RWPE1 (cell line): Measurements from ENCODE around the gene FBRSL1.

Experiments
- CTCF ChIA-PET: fragments of 350-600 bp; sonication (Branson Sonifier 250); formaldehyde crosslinking; extraction: SDS; loops from one replicate; lab custom pipeline; 2021; lab: Yijun Ruan, JAX
- POLR2A ChIA-PET: fragments of 400-600 bp; formaldehyde crosslinking; extraction: SDS; loops from one replicate; lab custom pipeline; 2020; ENCODE audit warnings: antibody characterized with exemption; ENCODE audit not compliant: low non-redundant PET; lab: Yijun Ruan, JAX
- DNase-seq: peaks from one replicate; pipeline ENCODE4 v3.0.0; 2012; ENCODE audit warnings: low spot score
- H3K27ac ChIP-seq: fragments of 450-650 bp; 2 replicates; pipeline ENCODE4 v1.5.1; 2017
- TF ChIP-seq, protein P1 (sequence below): fragments of 450-650 bp; conservative IDR thresholded peaks from 2 replicates; pipeline ENCODE4 v1.5.1; 2017; ENCODE audit warnings: low read depth, mild to moderate bottlenecking

The FBRSL1 gene

DNA sequence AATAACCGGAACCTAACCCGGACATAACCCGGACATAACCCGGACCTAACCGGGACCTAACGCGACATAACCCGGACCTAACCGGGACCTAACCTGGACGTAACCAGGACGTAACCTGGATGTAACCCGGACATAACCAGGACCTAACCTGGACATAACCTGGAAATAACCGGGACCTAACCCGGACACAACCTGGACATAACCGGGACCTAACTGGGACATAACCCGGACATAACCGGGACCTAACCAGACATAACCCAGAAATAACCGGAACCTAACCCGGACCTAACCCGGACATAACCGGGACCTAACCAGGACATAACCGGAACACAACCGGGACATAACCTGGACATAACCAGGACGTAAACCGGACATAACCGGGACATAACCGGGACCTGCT, 6.7 kb upstream of the FBRSL1 start:
- H3K27ac ChIP-seq = no peak overlapping the region
- ChIA-PET CTCF (no interaction called here), POLR2A (no interaction called here)
- TF ChIP-seq, protein P1, sequence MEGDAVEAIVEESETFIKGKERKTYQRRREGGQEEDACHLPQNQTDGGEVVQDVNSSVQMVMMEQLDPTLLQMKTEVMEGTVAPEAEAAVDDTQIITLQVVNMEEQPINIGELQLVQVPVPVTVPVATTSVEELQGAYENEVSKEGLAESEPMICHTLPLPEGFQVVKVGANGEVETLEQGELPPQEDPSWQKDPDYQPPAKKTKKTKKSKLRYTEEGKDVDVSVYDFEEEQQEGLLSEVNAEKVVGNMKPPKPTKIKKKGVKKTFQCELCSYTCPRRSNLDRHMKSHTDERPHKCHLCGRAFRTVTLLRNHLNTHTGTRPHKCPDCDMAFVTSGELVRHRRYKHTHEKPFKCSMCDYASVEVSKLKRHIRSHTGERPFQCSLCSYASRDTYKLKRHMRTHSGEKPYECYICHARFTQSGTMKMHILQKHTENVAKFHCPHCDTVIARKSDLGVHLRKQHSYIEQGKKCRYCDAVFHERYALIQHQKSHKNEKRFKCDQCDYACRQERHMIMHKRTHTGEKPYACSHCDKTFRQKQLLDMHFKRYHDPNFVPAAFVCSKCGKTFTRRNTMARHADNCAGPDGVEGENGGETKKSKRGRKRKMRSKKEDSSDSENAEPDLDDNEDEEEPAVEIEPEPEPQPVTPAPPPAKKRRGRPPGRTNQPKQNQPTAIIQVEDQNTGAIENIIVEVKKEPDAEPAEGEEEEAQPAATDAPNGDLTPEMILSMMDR = no peak
- no peak for DNase-seq

DNA sequence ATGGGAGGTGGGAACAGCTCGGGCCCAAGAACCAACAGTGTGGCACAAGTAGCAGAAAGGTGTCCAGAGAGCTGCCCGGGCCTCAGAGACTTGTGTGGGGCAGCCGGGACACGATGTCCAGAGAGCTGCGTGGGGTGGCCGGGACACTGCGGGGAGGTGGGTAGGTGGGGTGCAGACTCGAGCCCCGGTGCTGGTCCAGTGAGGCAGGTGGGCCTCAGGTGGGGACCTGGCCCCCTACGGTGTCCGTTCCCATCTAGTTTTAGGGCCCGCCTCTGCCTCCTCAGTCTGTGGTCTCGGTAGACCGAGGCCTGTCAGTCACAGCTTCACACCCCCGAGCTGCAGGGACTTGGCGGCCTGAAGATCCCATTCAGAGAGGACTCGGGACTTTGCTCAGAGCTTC, 6.3 kb upstream of the FBRSL1 start:
- no peak for DNase-seq
- no peak overlapping the region for H3K27ac ChIP-seq
- TF ChIP-seq, protein P1 = no peak
- POLR2A ChIA-PET = no interaction called here
- CTCF ChIA-PET = no interaction called here

DNA sequence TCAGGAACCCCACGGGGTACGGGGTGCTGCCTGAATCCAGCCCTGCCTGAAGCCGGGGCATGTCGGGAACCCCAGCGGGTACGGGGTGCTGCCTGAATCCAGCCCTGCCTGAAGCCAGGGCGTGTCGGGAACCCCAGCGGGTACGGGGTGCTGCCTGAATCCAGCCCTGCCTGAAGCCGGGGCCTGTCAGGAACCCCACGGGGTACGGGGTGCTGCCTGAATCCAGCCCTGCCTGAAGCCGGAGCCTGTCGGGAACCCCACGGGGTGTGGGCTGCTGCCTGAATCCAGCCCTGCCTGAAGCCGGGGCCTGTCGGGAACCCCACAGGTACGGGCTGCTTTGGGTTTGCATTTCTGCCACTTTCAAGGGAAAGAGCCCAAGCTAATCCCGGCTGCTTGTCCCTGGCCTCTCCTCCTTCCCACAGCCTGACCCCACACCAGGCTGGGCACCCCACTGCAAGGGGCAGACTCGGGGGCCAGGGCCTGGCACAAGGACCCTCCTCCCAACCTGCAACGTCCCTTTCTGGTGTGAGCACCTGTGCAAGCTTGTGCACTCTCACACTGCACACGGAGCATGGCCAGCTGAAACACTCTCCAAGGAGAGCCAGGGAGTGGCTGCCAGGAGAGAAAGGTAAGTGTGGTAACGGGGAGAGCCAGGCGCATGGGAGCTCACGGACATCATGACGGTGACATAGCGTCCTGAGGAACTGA, 5.6 kb upstream of the FBRSL1 start:
- ChIA-PET CTCF (no interaction called here), POLR2A (no interaction called here)
- TF ChIP-seq, protein P1 = no peak
- no peak for DNase-seq
- H3K27ac ChIP-seq = no peak overlapping the region

DNA sequence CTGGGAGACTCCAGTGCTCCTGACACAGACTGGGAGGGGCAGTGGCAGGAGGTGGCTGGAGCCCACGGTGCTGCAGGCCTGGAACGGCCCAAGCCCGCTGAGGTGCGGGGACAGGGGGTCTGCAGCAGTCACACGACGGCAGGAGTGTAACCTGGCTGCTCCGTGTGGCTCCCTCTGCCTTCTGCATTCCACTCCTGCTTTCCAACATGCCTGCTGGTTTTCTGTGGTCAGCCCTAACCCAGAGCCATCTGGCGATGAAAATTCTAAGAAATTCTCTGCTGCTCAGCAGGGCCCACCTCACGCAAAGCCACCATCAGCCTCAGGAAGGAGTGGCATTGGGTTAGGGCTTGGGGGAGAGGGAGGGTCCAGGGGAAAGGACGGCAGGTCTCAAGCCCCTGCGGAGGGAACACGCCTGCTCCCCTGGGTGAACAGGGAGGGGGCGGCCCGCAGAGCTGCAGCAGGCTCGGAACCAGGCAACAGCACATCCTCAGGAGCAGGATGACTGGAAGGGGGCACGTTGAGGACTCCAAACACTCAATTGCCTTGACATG, 5.0 kb upstream of the FBRSL1 start:
- ChIA-PET POLR2A (no interaction called here), CTCF (no interaction called here)

DNA sequence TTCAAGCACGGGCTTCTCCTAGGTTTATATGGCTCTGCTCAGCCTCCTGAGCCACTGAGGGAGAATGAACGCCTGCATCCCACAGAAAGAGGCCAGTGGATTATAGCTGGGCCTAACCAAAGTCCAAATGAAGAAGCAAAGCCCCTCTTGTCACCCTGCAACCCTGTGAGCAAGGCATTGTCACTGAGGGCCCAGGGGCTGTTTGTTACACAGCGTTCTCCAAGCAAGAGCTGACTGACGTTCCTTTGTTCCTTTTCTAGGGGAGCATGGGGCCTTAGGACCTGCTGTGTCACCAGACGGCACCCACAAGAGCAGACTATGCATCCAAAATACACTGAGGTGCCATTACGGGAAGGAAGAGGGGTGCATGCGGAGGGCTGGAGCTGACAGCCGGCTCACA, 4.3 kb upstream of the FBRSL1 start:
- DNase-seq = no peak
- CTCF ChIA-PET = no interaction called here
- TF ChIP-seq, protein P1 = no peak
- POLR2A ChIA-PET = no interaction called here
- no peak overlapping the region for H3K27ac ChIP-seq

More for the DNA sequence above, 5.0 kb upstream of the FBRSL1 start:
- TF ChIP-seq, protein P1 = no peak
- no peak for DNase-seq
- no peak overlapping the region for H3K27ac ChIP-seq

DNA sequence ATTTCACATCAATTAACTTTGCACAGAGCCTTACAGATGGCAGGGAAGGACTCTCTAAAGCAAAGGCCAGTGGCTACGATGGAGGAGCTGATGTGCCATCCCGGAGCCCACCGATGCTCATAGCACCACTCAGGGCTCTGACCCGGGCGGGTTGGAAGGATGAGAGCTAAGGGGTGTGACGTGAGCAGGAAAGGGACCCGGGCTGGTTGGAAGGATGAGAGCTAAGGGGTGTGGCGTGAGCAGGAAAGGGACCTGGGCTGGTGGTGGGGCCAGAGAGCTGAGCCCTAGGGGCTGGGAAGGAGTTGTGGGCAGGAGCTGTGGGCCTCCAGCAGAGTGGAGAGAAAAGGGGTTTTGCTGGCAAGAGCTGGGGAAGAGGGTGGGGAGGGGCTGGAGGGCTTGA, 3.8 kb upstream of the FBRSL1 start:
- H3K27ac ChIP-seq = no peak overlapping the region
- CTCF ChIA-PET = no interaction called here
- POLR2A ChIA-PET = no interaction called here
- TF ChIP-seq, protein P1 = no peak
- DNase-seq = no peak
